NCI-H446 (cell line): ENCODE data around the gene KCNQ1.

Experiments used
- DNase-seq, 2 experiments: peaks; one replicate each; lab custom pipeline; 2025; lab: John Stamatoyannopoulos, UW

The KCNQ1 gene

DNA sequence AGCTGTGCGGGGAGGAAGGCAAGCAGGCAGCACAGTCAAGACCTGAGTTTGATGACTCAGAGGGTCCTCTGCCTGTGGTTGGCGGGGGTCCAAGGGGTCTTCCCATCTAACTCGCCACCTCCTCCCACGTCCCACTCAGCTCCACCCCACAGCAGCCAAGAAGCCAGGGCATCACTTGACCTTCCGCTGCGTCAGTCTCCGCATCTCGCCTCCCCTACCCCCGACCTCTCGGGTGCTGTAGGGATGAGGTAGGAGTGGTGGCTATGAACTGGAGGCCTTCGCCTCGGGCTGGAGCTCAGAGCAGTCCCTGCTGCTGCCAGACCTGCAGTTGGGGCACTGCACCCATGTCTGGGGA is 350.1 kb downstream of the KCNQ1 start:
- no peak for DNase-seq

DNA sequence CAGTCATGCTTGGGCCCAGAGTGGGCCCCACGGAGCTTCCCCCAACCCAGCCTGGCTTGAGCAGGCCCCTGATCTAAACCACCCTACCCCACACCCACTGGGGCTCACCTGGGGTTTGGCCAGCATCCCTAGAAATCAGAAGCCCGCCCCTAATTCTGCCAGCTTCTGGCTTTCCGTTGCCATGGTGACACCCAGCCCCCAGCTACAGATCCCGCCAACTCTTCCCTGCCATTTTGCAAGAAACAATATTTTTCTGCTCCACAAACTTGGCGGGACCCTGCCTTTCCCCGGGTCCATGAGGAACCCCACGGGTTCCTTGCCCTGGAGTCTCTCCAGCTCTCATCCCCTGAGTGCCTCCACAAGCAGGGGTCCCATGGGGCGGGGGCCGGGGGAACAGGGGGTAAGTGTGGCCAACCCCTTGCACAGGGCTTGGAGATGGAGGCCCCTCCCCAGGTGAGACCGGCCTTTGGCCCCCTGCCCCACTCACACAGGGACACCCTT is 350.7 kb downstream of the KCNQ1 start:
- DNase-seq: no peak

DNA sequence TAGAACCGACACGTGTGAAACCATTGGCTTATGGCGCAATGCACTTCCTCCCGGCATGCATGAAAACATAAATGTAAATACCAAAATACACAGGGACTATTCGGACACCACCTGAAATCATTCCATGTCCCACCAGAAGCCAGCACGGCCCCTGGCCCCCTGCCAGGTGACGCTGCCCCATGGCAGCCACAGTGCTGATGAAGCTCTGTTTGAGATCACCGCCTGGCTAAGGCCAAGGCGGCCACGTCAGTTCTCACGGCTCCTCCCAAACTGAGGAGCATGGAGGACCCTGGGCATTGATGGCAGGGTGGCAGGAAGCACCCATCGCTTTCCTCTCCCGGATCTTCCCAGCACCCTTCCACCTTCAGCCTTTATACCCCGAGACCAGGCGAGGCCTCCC is 351.3 kb downstream of the KCNQ1 start:
- DNase-seq: no peak

DNA sequence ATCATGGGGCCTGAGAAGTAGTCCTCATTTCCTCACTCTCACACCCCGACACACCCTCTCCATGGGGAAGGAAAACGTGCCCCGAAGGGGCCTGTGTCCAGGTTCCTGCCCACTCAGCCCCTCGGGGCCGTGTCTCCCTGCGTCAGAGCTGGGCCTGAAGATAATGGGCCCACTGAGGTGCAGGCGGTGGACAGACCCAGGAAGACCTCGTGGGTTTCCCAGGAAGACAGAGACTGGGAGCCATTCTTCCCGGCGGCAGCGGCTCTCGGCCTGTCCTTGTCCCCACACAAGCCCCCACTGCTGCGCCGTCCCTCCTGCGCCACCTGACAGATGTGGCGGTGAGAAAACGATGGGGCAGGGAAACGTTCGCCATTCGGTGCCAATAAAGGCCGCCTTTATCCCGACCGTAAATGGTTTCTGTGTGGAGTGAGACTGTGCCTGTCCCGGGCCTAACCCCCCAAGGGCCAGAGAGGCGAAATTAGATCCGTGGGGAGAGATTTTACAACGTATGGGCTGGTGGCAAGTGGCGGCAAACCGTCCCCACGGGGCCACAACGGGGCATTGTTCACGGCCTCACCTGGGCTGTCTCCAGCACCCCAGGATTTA is 351.8 kb downstream of the KCNQ1 start:
- DNase-seq: no peak

DNA sequence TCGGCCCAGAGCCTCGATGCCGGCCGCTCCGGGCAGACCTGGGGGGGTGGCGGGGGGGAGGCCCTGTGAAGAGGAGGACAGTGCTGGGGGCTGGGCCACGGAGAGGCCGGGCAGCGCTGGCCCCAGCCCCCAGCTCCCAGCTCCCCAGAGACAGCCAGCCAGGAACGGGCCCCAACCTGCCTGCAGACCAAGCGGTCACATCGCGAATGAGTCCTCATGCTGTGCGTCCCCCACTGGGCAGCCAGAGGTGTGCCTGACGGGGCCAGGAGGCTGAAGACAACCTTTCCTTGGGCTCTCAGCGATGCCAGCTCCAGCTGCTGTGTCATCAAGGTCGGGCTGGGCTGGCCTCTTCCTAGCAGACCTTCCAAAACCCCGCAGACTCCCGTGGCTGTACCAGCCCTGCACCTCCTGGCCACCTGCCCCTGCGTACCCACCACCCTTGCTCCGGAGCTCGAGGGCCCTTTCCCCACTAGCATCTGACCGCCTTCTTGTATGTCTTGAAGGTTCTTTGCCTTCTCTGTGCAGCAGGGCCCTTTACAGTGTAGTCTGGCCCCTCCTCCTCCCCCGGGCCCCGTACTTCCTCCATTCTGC is 352.4 kb downstream of the KCNQ1 start:
- no peak for DNase-seq

DNA sequence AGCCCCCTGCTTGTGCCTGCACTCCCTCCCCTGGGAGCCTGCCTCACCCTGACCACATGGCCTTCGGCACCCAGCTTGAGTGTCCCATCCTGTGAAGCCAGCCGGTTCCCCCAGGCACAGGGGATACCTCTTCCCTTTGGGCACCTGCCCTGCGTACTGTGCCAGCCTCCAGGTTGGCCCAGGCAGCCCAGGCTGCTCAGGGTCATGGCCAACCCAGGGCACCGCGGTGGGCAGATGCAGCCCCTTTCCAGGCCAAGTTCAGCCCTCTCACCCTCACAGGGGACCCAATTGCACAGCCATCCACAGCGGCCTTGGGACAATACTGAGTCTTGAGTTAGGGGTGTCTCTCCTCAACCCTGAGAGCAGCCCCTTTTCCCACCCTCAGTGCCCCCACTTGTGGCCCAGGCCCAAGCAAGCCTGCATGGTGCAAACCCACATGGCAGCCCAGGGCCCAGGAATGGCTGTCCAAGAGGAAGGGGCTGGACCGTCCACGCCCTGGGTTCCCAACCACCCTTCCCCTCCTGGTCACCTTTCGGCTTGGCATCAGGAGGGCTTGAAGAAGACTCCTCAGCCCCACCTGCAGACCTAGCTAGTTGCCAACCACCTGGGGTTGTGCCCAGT is 353.0 kb downstream of the KCNQ1 start:
- DNase-seq: no peak

DNA sequence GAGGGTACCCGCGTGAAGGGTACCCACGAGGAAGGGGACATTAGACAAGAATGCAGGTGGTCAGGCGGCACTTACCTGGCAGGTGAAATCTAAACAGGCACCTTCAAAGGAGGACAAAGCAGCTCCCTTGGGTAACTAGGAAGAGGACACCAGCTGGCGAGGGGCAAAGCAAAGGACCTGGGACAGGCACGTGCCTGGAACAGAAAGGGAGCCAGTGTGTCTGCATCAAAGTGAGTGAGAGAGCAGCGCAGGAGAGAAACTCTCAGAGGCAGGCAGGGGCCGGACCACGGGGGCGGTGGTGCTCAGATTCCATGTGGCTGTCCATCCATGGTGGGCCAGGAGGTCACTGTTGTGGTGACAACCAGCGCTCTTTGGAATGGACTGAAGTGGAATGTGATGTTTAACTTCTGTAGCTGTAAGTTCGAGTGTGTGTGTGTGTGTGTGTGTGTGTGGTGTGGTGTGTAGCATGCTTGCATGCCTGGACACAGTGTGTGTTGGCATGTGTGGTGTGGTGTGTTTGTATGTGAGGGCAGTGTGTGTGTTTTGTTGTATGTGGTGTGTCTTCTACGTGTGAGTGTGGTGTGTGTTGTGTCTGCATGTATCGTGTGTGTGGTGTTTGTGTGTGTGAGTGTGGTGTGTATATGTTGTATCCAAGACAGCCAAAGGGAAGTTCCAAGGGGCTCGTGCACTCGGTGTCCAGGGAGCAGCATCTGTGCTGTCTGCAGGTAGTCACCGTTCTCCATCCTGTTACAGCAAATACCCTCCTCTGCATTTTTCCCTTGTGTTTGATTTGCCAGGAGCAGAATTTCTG is 354.3 kb downstream of the KCNQ1 start:
- no peak for DNase-seq

DNA sequence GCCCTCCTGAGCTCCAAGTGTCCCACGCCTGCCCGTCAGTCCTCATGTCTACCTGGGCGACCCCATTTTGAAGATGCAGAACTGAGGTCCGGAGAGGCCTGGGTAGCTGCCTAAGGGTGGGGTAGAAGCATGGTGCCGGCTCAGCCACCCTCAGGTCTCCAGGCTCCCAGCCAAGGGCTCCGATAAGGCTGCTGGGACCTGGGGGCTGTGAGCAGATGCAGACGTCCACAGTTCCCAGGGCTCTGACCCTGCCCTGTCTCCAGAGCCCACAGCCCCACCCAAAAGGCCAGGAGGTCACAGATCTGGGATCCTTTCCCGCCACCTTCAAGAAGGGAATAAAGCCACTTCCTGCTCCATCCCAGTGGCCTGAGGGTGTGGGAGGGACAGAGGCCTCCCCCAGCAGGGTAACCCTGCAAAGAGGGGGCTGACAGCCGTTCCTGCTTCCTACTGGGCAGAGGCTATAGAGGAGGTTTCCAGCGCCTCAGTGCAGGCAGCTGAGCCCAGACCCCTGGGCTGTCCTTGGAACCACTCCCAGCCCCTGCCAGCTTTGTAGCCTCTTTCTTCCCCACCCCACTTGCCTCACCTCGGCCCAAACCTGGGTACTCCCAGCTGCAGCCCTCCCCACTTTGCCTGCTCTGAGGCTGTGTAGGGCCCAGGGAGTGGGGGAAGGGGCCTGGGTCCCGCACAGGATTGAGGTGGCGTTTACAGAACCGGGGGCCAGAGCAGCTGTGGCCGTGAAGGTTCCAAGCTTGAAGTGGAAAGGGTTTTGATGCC is 355.3 kb downstream of the KCNQ1 start:
- DNase-seq: no peak

DNA sequence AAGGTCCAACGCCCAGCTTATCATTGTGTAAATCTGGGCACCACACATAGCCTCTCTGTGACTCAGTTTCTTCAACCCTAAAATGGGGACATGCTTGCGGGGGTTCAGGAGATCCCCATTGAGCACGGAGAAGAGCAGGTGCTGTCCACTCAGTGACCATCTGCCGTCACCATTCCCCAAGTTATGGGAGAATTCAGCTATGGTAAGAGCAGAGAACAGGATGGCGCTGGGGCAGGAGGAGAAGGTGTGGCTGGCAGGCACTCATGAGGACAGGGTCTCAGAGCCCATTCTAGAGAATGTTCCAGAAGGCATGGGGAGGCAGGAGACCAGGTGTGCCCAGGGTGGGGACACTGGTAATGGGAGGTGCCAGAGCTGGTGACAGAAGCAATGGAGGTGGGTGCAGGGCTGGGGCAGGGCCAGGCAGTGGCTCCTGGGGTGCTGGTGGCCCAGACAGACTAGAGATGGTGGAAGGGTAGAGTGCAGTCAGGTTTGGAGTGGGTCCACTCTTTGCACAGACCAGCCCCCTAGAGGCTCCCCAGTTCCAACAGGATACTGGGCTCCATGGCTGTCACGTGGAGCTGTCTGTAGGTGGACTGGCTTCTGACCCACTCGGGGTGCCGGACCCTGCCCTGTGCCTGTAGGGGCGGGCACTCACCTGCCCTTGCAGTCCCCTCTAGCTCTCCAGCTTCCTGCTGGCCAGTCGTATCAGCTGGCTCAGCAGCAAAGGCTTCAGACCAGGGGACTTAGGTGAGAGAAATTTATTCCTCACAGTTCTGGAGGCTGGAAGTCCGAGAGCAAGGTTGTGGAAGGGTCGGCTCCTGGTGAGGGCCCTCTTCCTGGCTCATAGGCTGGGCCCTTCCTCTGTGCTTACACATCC is 356.1 kb downstream of the KCNQ1 start:
- no peak for DNase-seq

DNA sequence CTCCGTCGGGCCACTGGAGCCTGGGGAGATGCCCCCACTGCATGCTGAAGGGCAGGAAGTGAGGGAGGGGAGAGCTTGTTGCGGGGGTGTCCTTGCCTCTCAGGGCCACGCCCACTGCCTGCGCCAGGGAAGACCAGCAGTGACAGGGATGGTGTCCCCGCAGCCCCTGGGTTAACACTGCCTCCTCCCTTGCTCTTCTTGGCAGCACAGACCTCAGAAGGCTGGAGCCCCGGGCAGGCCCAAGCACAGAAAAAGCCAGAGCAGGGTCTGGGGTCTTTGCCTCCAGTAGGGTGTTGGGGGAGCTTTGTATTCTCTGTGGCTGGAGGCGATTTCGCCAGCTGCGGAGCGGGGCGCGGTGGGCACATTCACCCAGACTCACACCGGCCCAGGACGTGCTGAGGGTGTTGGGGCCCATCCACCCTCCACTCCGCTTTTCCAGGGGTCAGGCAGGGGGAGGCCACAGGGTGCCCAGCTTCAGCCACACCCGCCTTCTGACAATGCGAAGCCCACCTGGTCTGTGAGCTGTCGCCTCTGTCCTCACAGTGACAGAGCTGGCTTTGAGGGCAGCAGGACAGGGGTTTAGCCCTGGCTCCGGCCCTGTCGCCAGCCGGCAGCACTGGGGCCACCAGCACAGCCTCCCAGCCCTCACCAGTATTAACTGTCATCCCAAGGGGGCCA is 357.0 kb downstream of the KCNQ1 start:
- DNase-seq: no peak

DNA sequence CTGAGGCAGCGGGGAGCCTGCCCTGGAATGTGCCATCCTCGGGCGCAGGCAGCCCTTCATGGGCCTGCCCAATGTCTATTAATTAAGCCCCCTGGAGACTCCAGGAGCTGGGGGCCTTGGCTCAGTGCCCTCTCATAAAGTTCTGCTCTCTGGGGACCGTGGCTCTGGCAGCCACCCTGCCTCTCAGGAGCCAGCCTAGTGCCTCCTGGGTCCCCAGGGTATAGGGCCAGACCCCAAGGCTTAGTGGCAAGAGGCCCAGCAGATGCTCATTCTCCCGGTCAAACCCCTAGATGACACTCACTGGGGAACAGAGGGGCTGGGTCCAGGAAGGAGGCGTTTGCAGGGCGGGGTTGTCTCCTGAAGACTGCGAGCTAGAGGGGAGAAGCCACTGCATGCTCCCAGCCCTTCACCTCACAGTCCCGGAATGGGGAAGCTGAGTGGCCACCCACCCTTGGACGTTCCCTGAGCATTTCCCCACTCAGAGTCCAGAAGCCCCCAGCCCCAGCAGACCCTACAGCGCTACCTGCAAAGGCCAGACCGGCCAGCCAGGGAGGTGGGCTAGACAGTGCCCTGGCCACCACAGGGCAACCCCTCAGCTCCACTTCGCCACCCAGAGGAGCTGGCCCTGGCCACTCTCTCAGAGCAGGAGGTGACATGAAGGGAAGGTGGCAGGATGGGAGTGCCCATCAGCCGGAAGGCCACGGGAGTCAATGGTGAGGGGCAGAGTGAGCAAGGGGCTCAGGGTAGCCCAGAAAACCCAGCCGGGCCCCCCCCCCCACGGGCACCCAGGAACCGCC is 357.8 kb downstream of the KCNQ1 start:
- DNase-seq: no peak

DNA sequence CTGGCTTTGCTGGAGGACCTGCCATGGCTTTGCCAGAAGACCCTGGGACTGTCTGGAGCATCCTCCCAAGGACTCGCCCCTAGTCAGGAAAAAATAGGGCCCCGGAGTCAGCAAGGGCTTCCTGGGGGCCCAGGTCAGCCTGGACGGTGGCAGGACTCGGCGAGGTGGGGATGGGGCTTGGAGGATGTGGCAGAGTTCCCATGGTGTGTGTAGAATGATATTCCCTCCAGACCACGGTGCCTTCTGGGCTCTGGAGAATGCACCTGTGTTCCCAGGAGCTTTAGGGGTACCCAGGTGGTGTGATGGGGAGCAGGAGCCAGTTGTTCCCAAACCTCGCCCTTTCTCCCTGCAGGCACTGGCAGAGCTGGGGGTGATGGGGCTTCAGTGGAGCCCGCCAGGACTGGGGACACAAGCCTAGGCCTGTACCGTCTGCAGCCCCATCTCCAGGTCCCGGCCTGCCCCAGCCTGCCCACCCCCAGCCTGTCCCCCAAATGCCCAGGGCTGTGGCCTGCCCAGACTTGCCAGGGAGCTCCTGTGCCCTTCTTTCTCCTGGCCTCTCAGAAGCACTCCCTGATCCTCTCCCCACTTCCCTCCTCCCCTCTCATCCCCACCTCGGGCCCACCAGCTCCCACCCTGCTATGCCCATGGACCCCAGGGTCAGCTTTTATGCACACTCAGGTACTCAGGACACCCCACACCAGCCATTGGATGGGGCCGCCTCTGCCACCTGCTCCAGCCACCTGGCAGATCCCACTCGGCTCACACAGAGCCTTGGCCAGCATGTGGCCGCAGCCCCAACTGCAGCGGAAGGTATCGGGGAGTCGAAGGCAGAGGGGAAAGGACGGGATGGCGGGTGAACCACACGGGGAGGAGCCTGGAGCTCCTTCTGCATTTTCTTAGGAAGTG is 358.6 kb downstream of the KCNQ1 start:
- no peak for DNase-seq

DNA sequence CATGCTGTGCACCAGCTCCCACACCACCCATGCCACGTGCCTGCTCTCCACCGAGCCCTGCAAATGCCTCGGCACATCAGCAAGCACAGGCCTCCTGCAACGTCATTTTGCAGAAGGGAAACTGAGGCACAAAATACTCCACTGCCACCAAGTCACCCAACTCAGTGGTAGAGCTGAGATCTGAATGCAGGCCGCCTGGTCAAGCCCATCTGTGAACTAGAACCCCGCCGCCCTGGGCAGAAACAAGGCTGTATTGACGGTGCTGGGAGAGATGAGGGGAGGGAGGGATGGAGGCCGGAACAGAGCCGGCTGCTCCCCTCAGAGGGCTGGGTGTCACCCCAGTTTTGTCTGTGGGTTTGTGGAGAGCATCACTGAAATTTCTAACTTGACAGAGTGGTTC is 359.4 kb downstream of the KCNQ1 start:
- no peak for DNase-seq

DNA sequence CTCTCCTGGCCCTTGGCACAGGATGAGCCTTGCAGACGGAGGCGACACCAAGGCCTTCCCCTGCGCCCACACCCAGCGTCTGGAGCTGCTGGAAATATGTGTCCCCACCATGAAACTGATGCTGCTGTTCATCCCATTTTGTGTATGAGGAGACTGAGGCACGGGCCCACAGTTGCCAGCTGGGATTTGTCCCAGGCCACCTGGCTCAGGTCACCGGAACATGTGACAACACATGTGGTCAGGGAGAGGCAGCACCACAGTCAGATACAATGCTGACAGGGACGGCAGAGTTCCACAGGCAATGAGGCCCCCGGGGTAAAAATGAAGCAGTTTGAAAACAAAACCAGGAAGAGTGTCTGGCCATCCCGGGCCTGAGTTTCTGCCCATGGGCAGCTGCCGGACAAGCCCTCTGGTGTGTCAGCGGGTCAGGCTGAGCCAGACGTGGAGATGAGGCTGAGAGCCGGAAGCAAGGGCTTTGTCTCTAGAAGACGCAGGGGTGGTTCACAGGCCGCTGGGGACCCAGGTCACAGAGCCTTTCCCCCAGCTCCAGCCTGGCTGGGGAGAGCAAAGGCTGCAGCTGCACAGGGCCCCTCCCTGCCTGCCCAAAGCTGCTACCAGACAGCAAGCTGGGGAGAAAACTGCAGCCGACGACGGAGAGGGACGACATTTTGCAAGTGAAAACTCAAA is 360.0 kb downstream of the KCNQ1 start:
- no peak for DNase-seq

DNA sequence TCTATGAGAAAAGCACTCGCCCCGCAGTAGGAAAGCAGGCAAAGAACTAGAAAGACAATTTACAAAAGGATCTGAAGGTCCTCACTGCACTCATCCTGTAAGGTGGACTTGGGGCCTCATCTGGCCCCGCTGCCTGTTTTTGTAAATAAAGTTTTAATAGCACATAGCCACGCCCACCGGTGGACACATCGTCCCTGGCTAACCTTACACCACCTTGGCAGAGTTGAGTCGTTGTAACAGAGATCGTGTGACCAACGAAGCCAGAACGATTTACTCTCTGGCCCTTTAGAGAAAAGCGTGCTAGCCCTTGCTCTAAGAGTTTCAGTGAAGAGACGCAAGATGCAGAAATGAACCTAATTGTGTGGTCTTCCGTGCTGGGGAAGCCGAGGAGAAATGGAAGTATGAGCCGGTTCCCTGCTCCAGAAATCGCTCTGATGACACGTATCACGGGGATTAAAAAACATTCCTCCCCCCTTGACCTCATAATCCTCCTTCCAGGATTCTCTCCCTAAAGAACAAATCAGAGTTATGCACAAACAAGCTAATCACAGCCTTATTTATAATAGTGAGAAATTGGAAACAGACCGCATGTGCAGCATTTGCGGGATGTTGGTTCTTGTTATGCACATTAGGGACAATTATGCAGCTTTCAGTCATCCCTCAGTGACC is 360.7 kb downstream of the KCNQ1 start:
- DNase-seq: no peak

DNA sequence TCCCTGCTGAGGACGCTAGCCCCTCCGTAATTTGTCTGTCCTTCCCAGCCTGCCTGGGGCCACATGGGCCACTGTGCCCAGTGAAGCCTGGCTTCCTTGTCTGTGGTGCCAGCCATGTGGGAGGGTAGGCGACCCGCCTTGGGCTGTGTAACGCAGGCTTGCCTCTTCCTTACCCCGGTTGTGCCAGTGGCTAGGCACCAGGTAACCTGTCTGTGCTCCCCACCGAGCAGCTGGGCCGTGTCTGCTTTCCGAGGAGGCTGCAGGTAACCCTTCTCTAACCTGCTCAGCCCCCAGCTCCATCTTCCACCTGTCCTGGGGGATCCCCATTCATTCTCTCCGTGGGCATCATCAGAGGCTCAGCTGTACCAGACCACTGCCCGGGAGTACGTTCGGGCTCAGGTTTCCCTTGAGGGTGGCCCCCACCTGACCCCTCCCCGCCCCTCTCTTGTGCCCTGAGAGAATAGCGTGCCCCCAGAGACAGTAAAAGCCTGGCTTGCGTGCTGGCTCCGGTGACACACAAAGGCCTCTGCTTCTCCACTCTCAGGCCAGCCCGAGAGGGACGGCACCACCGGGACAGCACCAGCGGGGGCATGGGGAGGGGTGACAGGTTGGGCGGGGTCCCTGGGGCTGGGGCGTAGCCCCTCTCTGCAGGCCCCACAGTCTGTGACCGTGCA is 361.7 kb downstream of the KCNQ1 start:
- no peak for DNase-seq
